ENCODE measurements around the gene MOB3A.
A peak's percentile ranks its signal among the peaks of the same experiment; 100 is the strongest.

MOB3A gene

GRCh38 chr19:2044709-2045500 lies 51.2 kb downstream of the MOB3A start:
- H2BK5ac ChIP-seq (ENCODE audit: low read length) = no peak overlapping the region
- H2AK5ac ChIP-seq (ENCODE audit: low read depth, low read length) = no peak overlapping the region
- no peaks in the 10 kb centered on the region for H3K9me3 ChIP-seq (replicated peaks in 1 of 2; ENCODE audit: control insufficient read depth in 2 of 2, insufficient read depth in 1 of 2, low read depth in 1 of 2, low read length in 2 of 2)
- H3K79me1 ChIP-seq (ENCODE audit: low read depth, low read length) = peaks cover 61% of the 10 kb centered on the region
- no peak overlapping the region for H3K4me3 ChIP-seq (ENCODE audit: low read length in 2 of 2)
- peaks cover 48 to 84% of the 10 kb centered on the region in 2 donors for H3K36me3 ChIP-seq (replicated peaks in 1 of 2; ENCODE audit: control insufficient read depth in 2 of 2, insufficient read depth in 2 of 2, low read length in 2 of 2)
- H3K4me1 ChIP-seq (ENCODE audit: control insufficient read depth in 2 of 2, insufficient read depth in 1 of 2, low read depth in 1 of 2, low read length in 2 of 2) = peaks cover 12 to 35% of the 10 kb centered on the region in 2 donors
- no peak overlapping the region for H3K4ac ChIP-seq (ENCODE audit: low read length)
- H2BK12ac ChIP-seq (ENCODE audit: low read length) = no peak overlapping the region
- no peak overlapping the region for H2BK120ac ChIP-seq (ENCODE audit: low read depth, low read length)
- no peak overlapping the region for H2BK15ac ChIP-seq (ENCODE audit: low read length)
- no peak overlapping the region for H4K91ac ChIP-seq (ENCODE audit: low read depth, low read length, poor library complexity)
- H3K4me2 ChIP-seq (ENCODE audit: insufficient read depth, low read length, poor library complexity, severe bottlenecking) = no peak overlapping the region
- H3K14ac ChIP-seq (ENCODE audit: low read length) = no peak overlapping the region
- H3K18ac ChIP-seq (ENCODE audit: low read length) = no peak overlapping the region
- no peak overlapping the region for H3K9ac ChIP-seq (ENCODE audit: low read depth, low read length, poor library complexity)
- H4K8ac ChIP-seq (ENCODE audit: low read depth, low read length) = no peak overlapping the region
- H2AFZ ChIP-seq (ENCODE audit: low read length) = no peak overlapping the region
- no peak overlapping the region for H3K27ac ChIP-seq (replicated peaks; ENCODE audit: low read length)
- no peak overlapping the region for H3K23ac ChIP-seq (ENCODE audit: low read depth, low read length, poor library complexity)
- DNase-seq (ENCODE audit: low spot score) = no peak
- no peaks in the 10 kb centered on the region for H3K27me3 ChIP-seq (ENCODE audit: control insufficient read depth in 3 of 3, insufficient read depth in 3 of 3, low read depth in 1 of 3, low read length in 3 of 3)
- no CpG with 5 or more reads among the region's 18 CpGs for WGBS, 2 donors (ENCODE audit: extremely low coverage in 2 of 2, insufficient read length in 2 of 2, insufficient replicate concordance in 1 of 2)

GRCh38 chr19:2043961-2044708 lies 52.0 kb downstream of the MOB3A start:
- H2AK5ac ChIP-seq (ENCODE audit: low read depth, low read length) = no peak overlapping the region
- DNase-seq (ENCODE audit: low spot score) = no peak
- H2BK5ac ChIP-seq (ENCODE audit: low read length) = no peak overlapping the region
- H3K9me3 ChIP-seq (replicated peaks in 1 of 2; ENCODE audit: control insufficient read depth in 2 of 2, insufficient read depth in 1 of 2, low read depth in 1 of 2, low read length in 2 of 2) = no peaks in the 10 kb centered on the region
- peaks cover 60% of the 10 kb centered on the region for H3K79me1 ChIP-seq (ENCODE audit: low read depth, low read length)
- H4K8ac ChIP-seq (ENCODE audit: low read depth, low read length) = no peak overlapping the region
- peaks cover 50 to 91% of the 10 kb centered on the region in 2 donors for H3K36me3 ChIP-seq (replicated peaks in 1 of 2; ENCODE audit: control insufficient read depth in 2 of 2, insufficient read depth in 2 of 2, low read length in 2 of 2)
- H2AFZ ChIP-seq (ENCODE audit: low read length) = no peak overlapping the region
- peaks cover 5 to 29% of the 10 kb centered on the region in 2 donors for H3K4me1 ChIP-seq (ENCODE audit: control insufficient read depth in 2 of 2, insufficient read depth in 1 of 2, low read depth in 1 of 2, low read length in 2 of 2)
- H3K4me3 ChIP-seq (ENCODE audit: low read length in 2 of 2) = no peak overlapping the region
- H4K91ac ChIP-seq (ENCODE audit: low read depth, low read length, poor library complexity) = no peak overlapping the region
- WGBS, 2 donors (ENCODE audit: extremely low coverage in 2 of 2, insufficient read length in 2 of 2, insufficient replicate concordance in 1 of 2) = no CpG with 5 or more reads among the region's 11 CpGs
- H3K18ac ChIP-seq (ENCODE audit: low read length) = no peak overlapping the region
- no peak overlapping the region for H3K27ac ChIP-seq (replicated peaks; ENCODE audit: low read length)
- no peak overlapping the region for H3K4ac ChIP-seq (ENCODE audit: low read length)
- H2BK15ac ChIP-seq (ENCODE audit: low read length) = no peak overlapping the region
- no peak overlapping the region for H3K9ac ChIP-seq (ENCODE audit: low read depth, low read length, poor library complexity)
- peak overlapping the region; percentile 47 for H3K23ac ChIP-seq (ENCODE audit: low read depth, low read length, poor library complexity)
- H3K14ac ChIP-seq (ENCODE audit: low read length) = no peak overlapping the region
- H3K27me3 ChIP-seq (ENCODE audit: control insufficient read depth in 3 of 3, insufficient read depth in 3 of 3, low read depth in 1 of 3, low read length in 3 of 3) = no peaks in the 10 kb centered on the region
- no peak overlapping the region for H3K4me2 ChIP-seq (ENCODE audit: insufficient read depth, low read length, poor library complexity, severe bottlenecking)
- H2BK120ac ChIP-seq (ENCODE audit: low read depth, low read length) = no peak overlapping the region
- H2BK12ac ChIP-seq (ENCODE audit: low read length) = no peak overlapping the region

GRCh38 chr19:2043251-2043641 lies 52.9 kb downstream of the MOB3A start:
- no peak overlapping the region for H4K91ac ChIP-seq (ENCODE audit: low read depth, low read length, poor library complexity)
- H3K4me2 ChIP-seq (ENCODE audit: insufficient read depth, low read length, poor library complexity, severe bottlenecking) = no peak overlapping the region
- H3K4me1 ChIP-seq (ENCODE audit: control insufficient read depth in 2 of 2, insufficient read depth in 1 of 2, low read depth in 1 of 2, low read length in 2 of 2) = peaks cover 0 to 24% of the 10 kb centered on the region in 2 donors
- H3K27ac ChIP-seq (replicated peaks; ENCODE audit: low read length) = peak overlapping the region; percentile 81
- H3K27me3 ChIP-seq (ENCODE audit: control insufficient read depth in 3 of 3, insufficient read depth in 3 of 3, low read depth in 1 of 3, low read length in 3 of 3) = no peaks in the 10 kb centered on the region
- H2AFZ ChIP-seq (ENCODE audit: low read length) = no peak overlapping the region
- peaks cover 57% of the 10 kb centered on the region for H3K79me1 ChIP-seq (ENCODE audit: low read depth, low read length)
- peak overlapping the region; percentile 100 for H2AK5ac ChIP-seq (ENCODE audit: low read depth, low read length)
- H3K9ac ChIP-seq (ENCODE audit: low read depth, low read length, poor library complexity) = peak overlapping the region; percentile 44
- WGBS, 2 donors (ENCODE audit: extremely low coverage in 2 of 2, insufficient read length in 2 of 2, insufficient replicate concordance in 1 of 2) = no CpG with 5 or more reads among the region's 9 CpGs
- no peaks in the 10 kb centered on the region for H3K9me3 ChIP-seq (replicated peaks in 1 of 2; ENCODE audit: control insufficient read depth in 2 of 2, insufficient read depth in 1 of 2, low read depth in 1 of 2, low read length in 2 of 2)
- H3K14ac ChIP-seq (ENCODE audit: low read length) = no peak overlapping the region
- H3K18ac ChIP-seq (ENCODE audit: low read length) = peak overlapping the region; percentile 74
- peak overlapping the region; percentile 52 for H3K23ac ChIP-seq (ENCODE audit: low read depth, low read length, poor library complexity)
- H2BK5ac ChIP-seq (ENCODE audit: low read length) = peak overlapping the region; percentile 70
- H3K4me3 ChIP-seq (ENCODE audit: low read length in 2 of 2) = no peak overlapping the region
- no peak overlapping the region for H4K8ac ChIP-seq (ENCODE audit: low read depth, low read length)
- H3K4ac ChIP-seq (ENCODE audit: low read length) = peak overlapping the region; percentile 89
- peak overlapping the region; percentile 93 for H2BK12ac ChIP-seq (ENCODE audit: low read length)
- H2BK15ac ChIP-seq (ENCODE audit: low read length) = peak overlapping the region; percentile 43
- peaks cover 52 to 91% of the 10 kb centered on the region in 2 donors for H3K36me3 ChIP-seq (replicated peaks in 1 of 2; ENCODE audit: control insufficient read depth in 2 of 2, insufficient read depth in 2 of 2, low read length in 2 of 2)
- H2BK120ac ChIP-seq (ENCODE audit: low read depth, low read length) = peak overlapping the region; percentile 36
- DNase-seq (ENCODE audit: low spot score) = no peak

All from neuronal stem cell (in vitro differentiated cells).